HCT116 (cell line): ENCODE results near the gene PRSS33. TPM values are rescaled to one million over a fixed set of nuclear protein-coding genes. Genes with fewer than 3 reads are reported as not detected.

Source experiments
- ATAC-seq: fragments of 200-7000 bp; cut with Tn5 transposase; 2 replicates; pipeline ENCODE4 v1.9.1; 2020; ENCODE audit warnings: mild to moderate bottlenecking, moderate library complexity
- BruUV-seq: library from RNA; stranded (reverse); fragments of 400-500 nt; replicated peaks from 2 replicates; lab custom pipeline; 2021; lab: Mats Ljungman, UMichigan
- CTCF ChIA-PET: fragments of 300-600 bp; sonication (Branson Sonifier 250); formaldehyde crosslinking; loops from one replicate; lab custom pipeline; 2021; ENCODE audit warnings: antibody characterized with exemption; lab: Charles Lee
- POLR2A ChIA-PET: fragments of 300-600, 350-600 bp; sonication (Branson Sonifier 250); formaldehyde crosslinking; loops from one replicate; lab custom pipeline; 2021; ENCODE audit warnings: antibody characterized with exemption; lab: Charles Lee
- RAD21 ChIA-PET, 2 experiments: fragments of 300-600 bp; sonication (Branson Sonifier 250); formaldehyde crosslinking; loops; one replicate each; lab custom pipeline; 2023; ENCODE audit warnings: low total read pairs in 2 of 2; ENCODE audit not compliant: uncharacterized antibody in 2 of 2, unreplicated experiment in 2 of 2, low non-redundant PET in 1 of 2; lab: Charles Lee
- DNase-seq: peaks from one replicate; pipeline ENCODE4 v3.0.0-alpha.2; 2010; ENCODE audit warnings: low read depth, low spot score
- H2AFZ ChIP-seq: fragments of 200-600 bp; shearing (Covaris generic), sonication (generic); 2 replicates; pipeline ENCODE4 v1.6.1; 2017; ENCODE audit warnings: low read depth, mixed run types, mixed read lengths, antibody characterized with exemption, low read length; ENCODE audit not compliant: poor library complexity, severe bottlenecking
- H3K27ac ChIP-seq: 2 replicates; pipeline ENCODE4 v1.5.1; 2012; ENCODE audit warnings: low read depth, low read length
- H3K27me3 ChIP-seq: fragments of 200-600 bp; sonication (generic); 2 replicates; pipeline ENCODE4 v1.6.1; 2016; ENCODE audit warnings: mixed run types, low read length, mixed read lengths; ENCODE audit not compliant: insufficient read depth
- H3K36me3 ChIP-seq, 2 experiments: fragments of 200-500 bp in 1 of 2; fragments of 200-600 bp in 1 of 2; sonication (Bioruptor generic) in 1 of 2; sonication (generic) in 1 of 2; 2 replicates each; pipeline versions ENCODE4 v1.5.1 to v1.6.1; 2014 to 2016; ENCODE audit warnings: low read length in 2 of 2, inconsistent platforms in 1 of 2, mixed read lengths in 1 of 2, mixed run types in 1 of 2; ENCODE audit not compliant: insufficient read depth in 2 of 2, control insufficient read depth in 1 of 2
- H3K4me1 ChIP-seq, 2 experiments: fragments of 200-600 bp in 1 of 2; sonication (generic) in 1 of 2; 2 replicates each; pipeline versions ENCODE4 v1.5.1 to v1.6.1; 2012 to 2017; ENCODE audit warnings: low read length in 2 of 2, inconsistent platforms in 1 of 2, mild to moderate bottlenecking in 1 of 2, mixed read lengths in 1 of 2, mixed run types in 1 of 2, moderate library complexity in 1 of 2; ENCODE audit not compliant: insufficient read depth in 2 of 2, control insufficient read depth in 1 of 2
- H3K4me2 ChIP-seq: fragments of 200-600 bp; sonication (generic); 2 replicates; pipeline ENCODE4 v1.6.1; 2017; ENCODE audit warnings: mixed run types, low read length, mixed read lengths
- H3K4me3 ChIP-seq, 2 experiments: fragments of 200-600 bp in 1 of 2; sonication (generic) in 1 of 2; replicated peaks in 1 of 2; 2 replicates each; pipeline ENCODE4 v1.5.1; 2011 to 2016; ENCODE audit warnings: low read length in 2 of 2, control low read depth in 1 of 2, low read depth in 1 of 2, mild to moderate bottlenecking in 1 of 2, mixed read lengths in 1 of 2, mixed run types in 1 of 2
- H3K79me2 ChIP-seq: fragments of 200-600 bp; sonication (generic); 2 replicates; pipeline ENCODE4 v1.6.1; 2017; ENCODE audit warnings: mild to moderate bottlenecking, mixed run types, low read length, moderate library complexity, mixed read lengths; ENCODE audit not compliant: insufficient read depth
- H3K9ac ChIP-seq: fragments of 200-600 bp; sonication (generic); 2 replicates; pipeline ENCODE4 v1.6.1; 2016; ENCODE audit warnings: low read length, mixed read lengths
- H3K9me2 ChIP-seq: fragments of 200-600 bp; sonication (generic), shearing (Covaris generic); 2 replicates; pipeline ENCODE4 v1.6.1; 2017; ENCODE audit warnings: mixed run types, mild to moderate bottlenecking, moderate library complexity; ENCODE audit not compliant: insufficient read depth
- H3K9me3 ChIP-seq, 2 experiments: fragments of 200-500 bp in 1 of 2; fragments of 200-600 bp in 1 of 2; sonication (Bioruptor generic) in 1 of 2; sonication (generic) in 1 of 2; 2 replicates each; pipeline ENCODE4 v1.6.1; 2014 to 2017; ENCODE audit warnings: low read length in 2 of 2, mixed read lengths in 2 of 2, inconsistent platforms in 1 of 2, low read depth in 1 of 2, mild to moderate bottlenecking in 1 of 2, mixed run types in 1 of 2, moderate library complexity in 1 of 2; ENCODE audit not compliant: control insufficient read depth in 1 of 2, insufficient read depth in 1 of 2
- H4K20me1 ChIP-seq: fragments of 200-600 bp; sonication (generic), shearing (Covaris generic); 2 replicates; pipeline ENCODE4 v1.6.1; 2017; ENCODE audit warnings: mixed run types, mild to moderate bottlenecking, moderate library complexity; ENCODE audit not compliant: insufficient read depth
- ATF3 ChIP-seq: IDR thresholded peaks from 2 replicates; pipeline ENCODE4 v1.6.1; 2012
- CBX3 ChIP-seq: IDR thresholded peaks from 2 replicates; pipeline ENCODE4 v1.6.1; 2012; ENCODE audit warnings: low read depth
- CEBPB ChIP-seq: IDR thresholded peaks from 2 replicates; pipeline ENCODE4 v1.6.1; 2012; ENCODE audit warnings: low read depth
- CTCF ChIP-seq, 3 experiments: fragments of 200-600 bp in 1 of 3; sonication (generic) in 1 of 3; IDR thresholded peaks in 2 of 3; conservative IDR thresholded peaks in 1 of 3; 2 replicates each; pipeline ENCODE4 v1.5.1; 2012 to 2017; ENCODE audit warnings: low read depth in 2 of 3, low read length in 2 of 3, antibody characterized with exemption in 1 of 3, borderline replicate concordance in 1 of 3, control low read depth in 1 of 3, mild to moderate bottlenecking in 1 of 3, mixed read lengths in 1 of 3, mixed run types in 1 of 3, moderate library complexity in 1 of 3; ENCODE audit not compliant: insufficient read depth in 1 of 3
- ELF1 ChIP-seq: IDR thresholded peaks from 2 replicates; pipeline ENCODE4 v1.6.1; 2012; ENCODE audit warnings: low read depth, borderline replicate concordance
- EZH2phosphoT487 ChIP-seq: fragments of 200-600 bp; IDR thresholded peaks from 2 replicates; pipeline ENCODE4 v1.6.1; 2018; ENCODE audit warnings: antibody characterized with exemption, borderline replicate concordance
- FOSL1 ChIP-seq: IDR thresholded peaks from 2 replicates; pipeline ENCODE4 v1.6.1; 2012; ENCODE audit warnings: low read depth
- SIN3A ChIP-seq: IDR thresholded peaks from 2 replicates; pipeline ENCODE4 v1.6.1; 2012; ENCODE audit warnings: low read depth
- TCF7L2 ChIP-seq: IDR thresholded peaks from 2 replicates; pipeline ENCODE4 v1.7.0; 2011; ENCODE audit warnings: borderline replicate concordance, inconsistent platforms; ENCODE audit not compliant: insufficient read depth, insufficient read length; ENCODE audit errors: extremely low read depth
- ZFX ChIP-seq: fragments of 450-650 bp; IDR thresholded peaks from 2 replicates; pipeline ENCODE4 v1.6.1; 2017
- ZNF274 ChIP-seq: fragments of 200-500 bp; sonication (Bioruptor generic); IDR thresholded peaks from 2 replicates; pipeline ENCODE4 v1.6.1; 2014; ENCODE audit warnings: mild to moderate bottlenecking, low read depth, low read length, inconsistent platforms
- intact Hi-C: fragments of 100-400 bp; cut with micrococcal nuclease; formaldehyde crosslinking; loops from 2 replicates; pipeline ENCODE4 v1.10.0; 2022
- total RNA-seq: library from RNA; stranded (reverse); gene quantifications from one replicate; pipeline ENCODE4 v1.2.1, GENCODE V29; 2021; ENCODE audit not compliant: unreplicated experiment

Gene PRSS33
- total RNA-seq, 1 experiment from 2014 or later = not detected

GRCh38 chr16:2830355-2830695 is 43.0 kb upstream of the PRSS33 start:
- ChIA-PET CTCF (no interaction called here), RAD21 (no interaction called here), POLR2A (no interaction called here)
- no peak overlapping the region for H3K4me2 ChIP-seq
- no peaks in the 10 kb centered on the region for H4K20me1 ChIP-seq
- H3K9me3 ChIP-seq = no peaks in the 10 kb centered on the region
- no peaks in the 10 kb centered on the region for H3K27me3 ChIP-seq
- no peak overlapping the region for H3K9ac ChIP-seq
- H3K4me1 ChIP-seq = peaks cover 2 to 5% of the 10 kb centered on the region in 2 experiments; a peak in 3 of 4 replicates
- TF ChIP-seq ELF1 (no peak), ZFX (no peak), SIN3A (no peak), ZNF274 (no peak), CBX3 (no peak), TCF7L2 (no peak), EZH2phosphoT487 (no peak), CEBPB (no peak)
- H3K9me2 ChIP-seq = no peaks in the 10 kb centered on the region
- no TSS peak for BruUV-seq
- H3K27ac ChIP-seq = no peak overlapping the region
- no peak for ATAC-seq
- intact Hi-C loops = no loop called here
- no peak for DNase-seq
- H2AFZ ChIP-seq = no peak overlapping the region
- no peak overlapping the region for H3K4me3 ChIP-seq
- H3K36me3 ChIP-seq = no peaks in the 10 kb centered on the region
- no peaks in the 10 kb centered on the region for H3K79me2 ChIP-seq

- Histone ChIP-seq H3K79me2 (no peaks in the 10 kb centered on the region), H3K36me3 (no peaks in the 10 kb centered on the region), H3K4me2 (no peak within 1 kb of the TSS), H3K9me3 (no peaks in the 10 kb centered on the region), H2AFZ (no peak within 1 kb of the TSS), H3K9me2 (no peaks in the 10 kb centered on the region), H3K9ac (no peak within 1 kb of the TSS), H3K27ac (no peak within 1 kb of the TSS), H3K4me3 (no peak within 1 kb of the TSS), H3K27me3 (no peaks in the 10 kb centered on the region), H3K4me1 (no peaks in the 10 kb centered on the region), H4K20me1 (no peaks in the 10 kb centered on the region)
- intact Hi-C loops = no loop called here
- TF ChIP-seq CEBPB = no peak
- TF ChIP-seq ATF3 = no peak
- TF ChIP-seq CTCF (IDR thresholded peaks at IDR 0.05 in 2 of 3, conservative IDR thresholded peaks at IDR 0.05 in 1 of 3; ENCODE audit: borderline replicate concordance in 1 of 3, insufficient read depth in 1 of 3, low read depth in 2 of 3, low read length in 2 of 3) = no peak
- TF ChIP-seq ELF1 = no peak
- TF ChIP-seq CBX3 = no peak
- no peak for TF ChIP-seq FOSL1
- ChIA-PET CTCF (no interaction called here), RAD21 (no interaction called here), POLR2A (no interaction called here)
- BruUV-seq = no TSS peak
- DNase-seq (no peak), ATAC-seq (no peak)
These were observed 42.4 kb upstream of the PRSS33 start, which contains the start of gene ZG16B for GRCh38 chr16:2829501-2830354. TSS of gene ZG16B (plus strand) at chr16:2830303. CDS start at chr16:2830442, 139 bp downstream.
